Measurements from ENCODE around the gene NOC2L. TPM values are rescaled to one million over a fixed set of nuclear protein-coding genes. Genes with fewer than 3 reads are reported as not detected.
"Not testable (repeated sequence)": the region's sequence is repeated elsewhere in the genome, so short reads cannot be mapped to it uniquely, and the experiment has no call there.

NOC2L gene
- total RNA-seq, 1 donor from 2014 or later, result 73.9 TPM

DNA sequence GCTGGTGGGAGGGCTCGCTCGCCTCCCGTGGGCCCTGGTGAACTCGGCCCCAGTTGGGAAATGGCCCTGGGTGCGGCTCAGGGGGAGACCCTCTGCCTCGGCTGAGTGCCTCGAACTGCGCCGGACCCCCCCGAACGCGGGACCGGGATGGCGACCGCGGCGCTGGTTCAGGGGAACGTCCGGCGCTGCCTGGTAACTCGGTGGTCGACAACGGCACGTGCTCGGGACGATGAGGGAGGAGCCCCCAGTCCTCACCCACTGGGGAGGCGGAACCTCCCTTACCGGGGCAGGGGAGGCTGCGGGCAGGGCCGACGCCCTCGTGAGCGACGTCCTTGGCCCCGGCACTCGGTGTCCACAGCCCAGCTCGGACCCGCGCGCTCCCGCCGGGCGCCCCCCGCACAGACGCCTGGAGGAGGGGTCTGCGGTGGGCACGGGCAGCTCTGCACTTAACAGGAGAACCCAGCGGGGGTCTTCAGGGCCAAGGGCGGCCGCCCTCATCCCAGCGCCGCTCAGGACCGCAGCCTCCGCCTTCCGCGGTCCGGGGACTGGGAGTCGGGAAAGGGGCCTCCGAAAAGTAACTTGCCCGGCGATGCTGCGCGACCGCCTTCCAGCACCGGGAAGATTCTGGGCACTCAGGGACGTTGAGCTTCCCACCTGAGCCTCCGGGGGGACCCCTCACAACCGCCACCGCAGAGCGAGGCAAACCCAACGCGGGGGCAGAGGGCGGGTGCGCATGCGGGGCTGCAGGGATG, 39.1 kb upstream of the NOC2L start:
- H3K4me3 ChIP-seq (ENCODE audit: low read depth, low read length), result peak overlapping the region; percentile 80
- TF ChIP-seq, protein P1, sequence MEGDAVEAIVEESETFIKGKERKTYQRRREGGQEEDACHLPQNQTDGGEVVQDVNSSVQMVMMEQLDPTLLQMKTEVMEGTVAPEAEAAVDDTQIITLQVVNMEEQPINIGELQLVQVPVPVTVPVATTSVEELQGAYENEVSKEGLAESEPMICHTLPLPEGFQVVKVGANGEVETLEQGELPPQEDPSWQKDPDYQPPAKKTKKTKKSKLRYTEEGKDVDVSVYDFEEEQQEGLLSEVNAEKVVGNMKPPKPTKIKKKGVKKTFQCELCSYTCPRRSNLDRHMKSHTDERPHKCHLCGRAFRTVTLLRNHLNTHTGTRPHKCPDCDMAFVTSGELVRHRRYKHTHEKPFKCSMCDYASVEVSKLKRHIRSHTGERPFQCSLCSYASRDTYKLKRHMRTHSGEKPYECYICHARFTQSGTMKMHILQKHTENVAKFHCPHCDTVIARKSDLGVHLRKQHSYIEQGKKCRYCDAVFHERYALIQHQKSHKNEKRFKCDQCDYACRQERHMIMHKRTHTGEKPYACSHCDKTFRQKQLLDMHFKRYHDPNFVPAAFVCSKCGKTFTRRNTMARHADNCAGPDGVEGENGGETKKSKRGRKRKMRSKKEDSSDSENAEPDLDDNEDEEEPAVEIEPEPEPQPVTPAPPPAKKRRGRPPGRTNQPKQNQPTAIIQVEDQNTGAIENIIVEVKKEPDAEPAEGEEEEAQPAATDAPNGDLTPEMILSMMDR (conservative IDR thresholded peaks at IDR 0.05; ENCODE audit: low read depth, low read length), result no peak
- DNase-seq (ENCODE audit: low read depth), result no peak

DNA sequence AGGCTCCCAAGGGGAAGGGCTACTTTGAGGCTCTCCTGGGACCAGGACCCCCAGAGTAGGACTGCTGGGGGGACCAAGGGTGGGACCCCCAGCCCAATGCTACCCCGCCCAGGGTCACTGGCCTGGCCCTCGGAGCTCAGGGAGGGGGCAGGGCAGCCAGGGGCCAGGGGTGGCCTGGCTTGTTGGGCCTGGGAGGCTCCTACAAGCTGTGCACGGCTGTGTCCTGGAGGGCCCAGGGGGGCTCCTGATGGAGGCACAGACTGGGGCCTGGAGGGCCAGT, 38.6 kb upstream of the NOC2L start:
- DNase-seq (ENCODE audit: low read depth), result no peak
- H3K4me3 ChIP-seq (ENCODE audit: low read depth, low read length), result no peak overlapping the region
- TF ChIP-seq, protein P1 (conservative IDR thresholded peaks at IDR 0.05; ENCODE audit: low read depth, low read length), result no peak

DNA sequence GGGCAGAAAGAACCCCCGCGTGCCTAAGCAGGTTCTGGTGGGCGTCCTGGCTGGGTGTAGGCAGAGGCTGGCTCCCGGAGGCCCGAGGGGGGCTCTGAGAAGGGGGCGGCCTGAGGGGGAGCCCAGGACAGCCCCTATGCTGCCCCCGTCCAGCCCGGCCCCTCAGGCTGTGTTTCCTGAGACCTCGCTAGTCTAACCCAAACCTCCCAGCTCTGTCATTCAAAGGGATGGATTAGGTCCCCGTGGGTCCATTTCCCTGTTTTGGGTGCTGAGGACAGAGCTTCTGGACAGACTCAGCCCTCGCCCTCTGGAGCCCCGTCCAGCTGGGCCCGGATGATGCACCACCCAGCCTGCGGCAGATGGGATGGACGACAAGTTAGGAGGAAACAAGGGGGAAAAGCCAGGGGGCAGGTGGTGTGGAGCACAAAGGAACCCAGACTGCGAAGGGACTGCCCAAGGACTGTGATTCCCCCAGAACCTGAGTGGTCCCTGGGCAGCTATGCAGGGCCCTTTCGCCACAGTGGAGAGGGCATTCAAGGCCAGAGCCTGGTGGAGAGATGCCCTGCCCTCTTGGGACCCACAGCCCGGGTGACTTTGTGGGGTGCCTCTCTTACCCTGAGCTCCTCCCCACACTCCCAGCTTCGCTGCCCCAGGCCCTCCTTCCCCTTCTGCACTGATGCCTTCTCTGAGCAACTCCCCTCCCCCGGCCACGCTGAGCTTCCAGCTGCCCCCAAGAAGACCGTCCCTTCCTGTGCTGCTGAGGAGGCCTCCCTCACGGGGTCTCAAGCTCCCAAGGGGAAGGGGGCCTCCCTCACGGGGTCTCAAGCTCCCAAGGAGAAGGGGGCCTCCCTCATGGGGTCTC, 38.0 kb upstream of the NOC2L start:
- DNase-seq (ENCODE audit: low read depth), result no peak
- H3K4me3 ChIP-seq (ENCODE audit: low read depth, low read length), result no peak overlapping the region
- TF ChIP-seq, protein P1 (conservative IDR thresholded peaks at IDR 0.05; ENCODE audit: low read depth, low read length), result no peak

DNA sequence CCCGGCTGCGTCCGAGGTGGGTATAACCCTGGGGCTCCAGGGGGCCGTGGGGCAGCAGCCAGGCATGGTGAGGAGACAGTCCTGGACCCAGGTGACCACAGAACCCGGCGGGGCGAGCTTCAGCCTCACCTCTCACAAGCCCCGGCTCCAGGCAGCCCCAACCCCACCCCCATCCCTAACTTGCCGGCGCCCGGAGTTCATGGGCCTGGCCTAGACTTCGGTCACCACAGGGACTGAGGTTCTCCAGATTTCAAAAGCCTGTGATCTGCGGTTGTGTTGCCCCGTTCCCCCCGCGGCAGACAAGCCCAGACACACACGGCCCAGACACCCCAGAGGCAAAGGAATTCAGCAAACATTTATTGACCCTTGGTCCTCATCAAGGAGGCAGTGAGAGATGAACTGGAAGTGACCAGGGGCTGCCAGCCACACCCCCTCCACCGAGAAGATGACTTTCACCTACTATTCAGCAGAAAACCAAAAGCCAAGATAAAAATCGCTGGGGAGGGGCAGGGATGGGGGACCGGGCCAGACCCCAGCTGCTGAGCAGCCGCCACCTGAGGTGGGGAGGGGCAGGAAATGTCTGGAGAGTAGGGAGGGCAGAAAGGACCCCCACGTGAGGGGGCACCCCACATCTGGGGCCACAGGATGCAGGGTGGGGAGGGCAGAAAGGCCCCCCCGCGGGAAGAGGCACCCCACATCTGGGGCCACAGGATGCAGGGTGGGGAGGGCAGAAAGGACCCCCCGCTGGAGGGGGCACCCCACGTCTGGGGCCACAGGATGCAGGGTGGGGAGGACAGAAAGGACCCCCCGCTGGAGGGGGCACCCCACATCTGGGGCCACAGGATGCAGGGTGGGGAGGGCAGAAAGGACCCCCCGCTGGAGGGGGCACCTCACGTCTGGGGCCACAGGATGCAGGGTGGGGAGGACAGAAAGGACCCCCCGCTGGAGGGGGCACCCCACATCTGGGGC, 36.9 kb upstream of the NOC2L start:
- no peak for DNase-seq (ENCODE audit: low read depth)
- no peak overlapping the region for H3K4me3 ChIP-seq (ENCODE audit: low read depth, low read length)
- TF ChIP-seq, protein P1 (conservative IDR thresholded peaks at IDR 0.05; ENCODE audit: low read depth, low read length), result no peak

DNA sequence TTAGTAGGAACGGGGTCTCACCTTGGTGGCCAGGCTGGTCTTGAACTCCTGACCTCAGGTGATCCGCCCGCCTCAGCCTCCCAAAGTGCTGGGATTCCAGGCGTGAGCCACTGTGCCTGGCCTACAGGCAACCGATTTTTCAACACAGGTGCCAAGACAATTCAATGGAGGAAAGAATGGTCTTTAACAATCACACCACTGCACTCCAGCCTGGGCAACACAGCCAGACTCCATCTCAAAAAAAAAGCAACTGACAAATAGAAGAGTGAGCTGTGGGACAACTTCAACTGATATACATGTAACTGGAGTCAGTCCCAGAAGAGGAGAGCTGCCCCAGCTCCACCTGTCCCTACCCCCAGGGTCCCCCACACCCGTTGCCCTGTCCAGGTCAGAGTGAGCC, 35.5 kb upstream of the NOC2L start:
- DNase-seq (ENCODE audit: low read depth); H3K4me3 ChIP-seq (ENCODE audit: low read depth, low read length): not testable (repeated sequence)

DNA sequence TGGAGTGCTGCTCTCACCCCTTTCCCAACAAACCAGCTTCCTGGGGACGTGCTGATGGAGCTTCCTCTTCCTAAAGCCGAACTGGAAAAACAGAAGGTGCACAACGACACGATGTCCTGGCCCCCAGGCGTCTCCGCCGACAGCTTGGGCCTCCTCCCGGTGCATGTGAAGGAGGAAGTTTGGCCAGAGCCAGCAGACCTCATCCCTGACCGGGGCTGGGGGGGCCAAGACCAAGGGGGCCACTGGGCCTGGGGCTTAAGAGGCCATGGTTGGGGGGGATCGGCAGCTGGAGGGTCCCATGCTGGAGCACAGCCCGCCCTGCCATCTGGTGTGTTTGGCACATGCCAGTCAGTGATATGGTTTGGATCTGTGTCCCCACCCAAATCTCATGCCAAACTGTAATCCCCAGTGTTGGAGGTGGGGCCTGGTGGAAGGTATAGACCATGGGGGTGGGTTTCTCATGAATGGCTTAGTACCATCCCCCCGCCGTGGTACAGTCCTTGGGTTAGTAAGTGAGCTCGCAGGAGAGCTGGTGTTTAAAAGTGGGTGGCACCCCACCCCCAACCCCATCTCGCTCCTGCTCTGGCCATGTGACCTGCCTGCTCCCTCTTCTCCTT, 34.4 kb upstream of the NOC2L start:
- TF ChIP-seq, protein P1 (conservative IDR thresholded peaks at IDR 0.05; ENCODE audit: low read depth, low read length), result no peak
- no peak for DNase-seq (ENCODE audit: low read depth)
- H3K4me3 ChIP-seq (ENCODE audit: low read depth, low read length), result no peak overlapping the region

Measured in epithelial cell of proximal tubule (primary cell).